Measurements from ENCODE around the gene DMRT2. TPM values are rescaled to one million over a fixed set of nuclear protein-coding genes. Genes with fewer than 3 reads are reported as not detected.
A peak's percentile ranks its signal among the peaks of the same experiment; 100 is the strongest.

Gene DMRT2
- total and polyA plus RNA-seq, 11 donors: 0.11 to 0.72 (median 0.32) TPM; not detected in 5

- no peak for ATAC-seq
- H3K4me3 ChIP-seq: no peak overlapping the region
- intact Hi-C loops (cut with DNase I): no loop called here
These were observed 21.6 kb downstream of the DMRT2 start for GRCh38 chr9:1071730-1072129.

DNA sequence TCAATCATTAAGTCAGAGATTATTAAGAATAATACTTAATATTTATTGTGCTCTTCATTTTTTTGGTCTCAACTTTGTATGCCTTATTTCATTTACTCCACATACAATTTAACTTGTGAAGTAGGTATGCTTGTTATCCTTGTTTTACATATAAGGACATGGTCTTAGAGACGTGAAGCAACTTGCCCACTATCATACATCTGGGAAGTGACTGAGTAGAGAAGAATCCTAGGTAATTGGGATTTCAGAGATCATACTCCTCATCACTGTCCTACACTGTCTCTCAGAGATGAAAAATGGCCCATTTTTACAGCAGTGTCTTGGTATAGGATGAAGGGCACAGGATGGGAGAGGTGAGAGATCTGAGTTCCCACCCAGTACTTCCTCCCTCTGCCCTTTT is 23.3 kb downstream of the DMRT2 start:
- Histone ChIP-seq H3K9me3 (no peaks in the 10 kb centered on the region), H3K36me3 (no peaks in the 10 kb centered on the region), H3K27me3 (peaks cover 0 to 8% (median 0%) of the 10 kb centered on the region in 9 donors), H3K27ac (no peak overlapping the region), H3K4me3 (no peak overlapping the region), H3K4me1 (no peaks in the 10 kb centered on the region)
- no peak for TF ChIP-seq CTCF (IDR thresholded peaks at IDR 0.05)
- no peak for TF ChIP-seq POLR2A (IDR thresholded peaks at IDR 0.05)
- DNase-seq (no peak), ATAC-seq (no peak)
- 62 to 89% (median 75%) methylated on average over 1 of the region's 1 CpG for WGBS, 4 donors
- intact Hi-C loops (cut with DNase I): no loop called here

More at GRCh38 chr9:1071730-1072129, 21.6 kb downstream of the DMRT2 start:
- no peaks in the 10 kb centered on the region for H3K4me1 ChIP-seq
- TF ChIP-seq POLR2A (IDR thresholded peaks at IDR 0.05) (no peak), CTCF (IDR thresholded peaks at IDR 0.05) (no peak)
- peaks cover 0 to 10% (median 0%) of the 10 kb centered on the region in 12 donors for H3K9me3 ChIP-seq
- H3K27me3 ChIP-seq: peaks cover 0 to 4% (median 0%) of the 10 kb centered on the region in 9 donors
- no peaks in the 10 kb centered on the region for H3K36me3 ChIP-seq
- H3K27ac ChIP-seq: no peak overlapping the region
- no peak for DNase-seq
- 67 to 76% (median 73%) methylated on average over 3 of the region's 3 CpGs for WGBS, 4 donors

- ATAC-seq (no peak), DNase-seq (no peak)
- no peaks in the 10 kb centered on the region for H3K36me3 ChIP-seq
- H3K4me3 ChIP-seq: no peak overlapping the region
- TF ChIP-seq POLR2A (IDR thresholded peaks at IDR 0.05) (no peak), CTCF (IDR thresholded peaks at IDR 0.05) (no peak)
- no peaks in the 10 kb centered on the region for H3K4me1 ChIP-seq
- WGBS, 4 donors: 56 to 74% (median 65%) methylated on average over 2 of the region's 2 CpGs
- H3K27ac ChIP-seq: no peak overlapping the region
- peaks cover 0 to 20% (median 0%) of the 10 kb centered on the region in 9 donors for H3K27me3 ChIP-seq
- intact Hi-C loops (cut with DNase I): no loop called here
- no peaks in the 10 kb centered on the region for H3K9me3 ChIP-seq
These were observed 27.5 kb downstream of the DMRT2 start for GRCh38 chr9:1077616-1078015.

GRCh38 chr9:1083325-1083913 is 33.3 kb downstream of the DMRT2 start:
- no peaks in the 10 kb centered on the region for H3K4me1 ChIP-seq
- H3K27ac ChIP-seq: no peak overlapping the region
- no peaks in the 10 kb centered on the region for H3K36me3 ChIP-seq
- no peaks in the 10 kb centered on the region for H3K9me3 ChIP-seq
- intact Hi-C loops (cut with DNase I): loop anchor here in 1 of 10 donors (1.0 kb wide), 1 partner anchor 14 kb away; no protein-coding TSS in a partner anchor
- DNase-seq (peak in 4 of 5 donors; percentile 18 to 68 (median 26)), ATAC-seq (peak in 2 of 4 donors; percentile 72 to 76)
- H3K4me3 ChIP-seq: peak overlapping the region in 9 of 12 donors; percentile 17 to 49 (median 36)
- TF ChIP-seq POLR2A (IDR thresholded peaks at IDR 0.05) (no peak), CTCF (IDR thresholded peaks at IDR 0.05) (no peak)
- WGBS, 4 donors: 12 to 22% (median 14%) methylated on average over 13 of the region's 13 CpGs
- H3K27me3 ChIP-seq: peaks cover 0 to 12% (median 0%) of the 10 kb centered on the region in 9 donors

All from heart left ventricle (tissue), 16 donors.